Esophagus squamous epithelium (tissue), 4 donors: ENCODE results near the gene SETD5.

Experiments
- CTCF ChIP-seq, 6 experiments: fragments of 450-650 bp in 4 of 6; fragments of 200-600 bp in 2 of 6; sonication (generic) in 2 of 6; IDR thresholded peaks; one replicate each; pipeline ENCODE4 v1.5.1; 2016 to 2019; ENCODE audit warnings: antibody characterized with exemption in 6 of 6, mild to moderate bottlenecking in 4 of 6, moderate library complexity in 4 of 6
- POLR2A ChIP-seq, 4 donors: fragments of 450-650 bp; IDR thresholded peaks; one replicate each; pipeline ENCODE4 v1.6.1; 2017; ENCODE audit warnings: antibody characterized with exemption in 4 of 4, mild to moderate bottlenecking in 4 of 4, moderate library complexity in 3 of 4

GRCh38 chr3:9380014-9380413 lies 17.4 kb upstream of the SETD5 start:
- TF ChIP-seq CTCF (IDR thresholded peaks at IDR 0.05) (no peak), POLR2A (IDR thresholded peaks at IDR 0.05) (no peak)
